Right hindlimb (tissue), 1 donor: ENCODE data around the gene TELO2.

Experiments used
- DNase-seq: peaks from one replicate; pipeline ENCODE4 v3.0.0-alpha.2; 2018

TELO2 gene

DNA sequence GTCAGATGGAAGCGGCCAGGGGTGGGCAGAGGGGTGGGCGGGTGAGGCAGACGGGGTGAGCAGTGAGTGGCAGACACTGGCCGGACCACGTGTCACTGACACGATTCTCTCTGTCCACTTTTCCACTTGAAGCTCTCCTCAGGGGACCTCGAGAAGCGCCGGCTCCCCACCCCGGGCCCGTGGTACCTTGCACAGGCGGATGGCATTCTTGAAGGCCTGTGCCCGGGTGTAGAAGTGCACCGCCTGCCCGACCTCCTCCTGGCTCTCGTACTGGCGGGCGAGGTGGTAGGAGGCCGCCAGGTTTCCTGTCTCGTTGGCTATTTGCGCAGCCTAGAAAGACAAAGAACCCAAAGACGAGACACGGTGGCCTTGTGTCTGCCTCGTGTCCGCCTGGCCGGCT is 31.2 kb downstream of the TELO2 start:
- no peak for DNase-seq

DNA sequence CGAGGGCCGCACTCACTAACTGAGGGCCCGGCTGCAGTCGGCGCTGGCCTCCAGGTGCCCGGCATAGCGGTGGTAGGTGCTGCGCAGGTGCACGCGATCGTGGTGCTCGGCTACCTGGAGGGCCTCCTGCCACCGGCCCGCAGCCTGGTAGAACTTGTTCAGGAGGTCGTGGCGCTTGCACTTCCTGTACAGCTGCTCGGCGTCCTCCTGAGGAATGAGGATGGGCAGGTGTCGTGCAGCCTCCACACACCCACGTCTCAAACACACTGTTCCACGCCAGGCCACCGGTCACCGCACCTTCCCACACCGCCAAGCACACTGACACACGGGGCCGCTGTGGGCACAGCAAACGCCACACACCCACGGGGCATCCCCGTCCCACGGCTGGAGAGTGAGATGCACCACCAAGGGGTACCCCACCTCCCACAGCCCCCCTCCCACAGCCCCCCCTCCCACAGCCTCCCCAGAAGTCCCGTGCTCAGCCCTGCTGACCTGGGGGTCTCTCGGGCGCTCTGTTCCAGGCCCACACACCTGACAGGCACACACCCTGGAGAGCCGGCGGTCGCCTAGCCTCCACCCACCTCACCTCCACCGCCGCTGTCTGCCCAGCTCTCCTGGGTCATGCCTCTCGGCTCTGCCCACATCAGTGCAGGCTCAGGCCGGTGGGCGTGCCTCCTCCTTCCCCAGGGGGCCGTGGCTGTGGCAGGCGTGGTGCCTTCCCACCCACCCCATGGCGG is 32.9 kb downstream of the TELO2 start:
- no peak for DNase-seq

DNA sequence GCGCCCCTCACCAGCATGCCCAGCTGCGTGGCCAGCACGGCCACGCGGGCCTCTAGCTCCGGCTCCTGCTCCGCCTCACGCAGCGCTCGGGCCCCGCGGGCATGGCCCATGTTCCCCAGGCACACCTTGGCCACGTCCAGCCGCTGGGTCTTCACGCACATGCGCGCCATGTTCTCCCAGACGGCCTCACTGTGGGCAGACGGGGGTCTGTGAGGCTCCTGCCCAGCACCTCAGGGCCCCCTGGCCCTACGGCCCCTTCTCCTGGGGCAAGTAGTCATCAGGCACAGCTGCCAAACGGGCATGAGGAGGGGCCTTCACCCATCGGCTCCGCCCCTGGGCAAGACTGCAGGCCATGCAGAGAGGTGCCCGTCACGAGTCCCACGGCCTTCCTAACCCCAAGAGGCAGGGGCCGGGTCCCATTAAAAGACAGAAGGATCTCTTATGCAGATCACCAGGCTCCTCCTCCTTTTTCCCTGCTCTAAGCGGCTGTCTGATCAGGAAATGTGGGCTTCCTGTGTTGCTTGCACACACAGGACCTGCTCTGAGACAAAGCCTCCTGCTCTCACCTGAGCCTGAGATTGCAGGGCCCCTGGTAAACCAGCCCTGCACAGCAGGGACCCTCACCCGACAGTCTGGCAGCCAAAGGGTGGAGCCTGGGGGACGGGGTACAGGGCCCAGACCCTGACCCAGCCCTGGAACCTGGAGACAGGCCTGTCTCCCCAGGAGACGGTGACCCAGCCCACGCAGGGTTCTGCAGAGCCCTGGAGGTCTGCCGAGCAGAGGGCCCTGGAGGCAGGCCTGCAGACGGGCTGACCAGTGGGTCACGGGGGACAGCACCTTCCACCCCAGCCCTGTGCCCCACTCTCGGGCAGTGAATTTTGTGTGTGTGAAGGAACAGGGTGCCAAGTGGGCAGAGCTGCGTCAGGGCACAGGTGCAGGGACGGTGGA is 33.7 kb downstream of the TELO2 start:
- no peak for DNase-seq

DNA sequence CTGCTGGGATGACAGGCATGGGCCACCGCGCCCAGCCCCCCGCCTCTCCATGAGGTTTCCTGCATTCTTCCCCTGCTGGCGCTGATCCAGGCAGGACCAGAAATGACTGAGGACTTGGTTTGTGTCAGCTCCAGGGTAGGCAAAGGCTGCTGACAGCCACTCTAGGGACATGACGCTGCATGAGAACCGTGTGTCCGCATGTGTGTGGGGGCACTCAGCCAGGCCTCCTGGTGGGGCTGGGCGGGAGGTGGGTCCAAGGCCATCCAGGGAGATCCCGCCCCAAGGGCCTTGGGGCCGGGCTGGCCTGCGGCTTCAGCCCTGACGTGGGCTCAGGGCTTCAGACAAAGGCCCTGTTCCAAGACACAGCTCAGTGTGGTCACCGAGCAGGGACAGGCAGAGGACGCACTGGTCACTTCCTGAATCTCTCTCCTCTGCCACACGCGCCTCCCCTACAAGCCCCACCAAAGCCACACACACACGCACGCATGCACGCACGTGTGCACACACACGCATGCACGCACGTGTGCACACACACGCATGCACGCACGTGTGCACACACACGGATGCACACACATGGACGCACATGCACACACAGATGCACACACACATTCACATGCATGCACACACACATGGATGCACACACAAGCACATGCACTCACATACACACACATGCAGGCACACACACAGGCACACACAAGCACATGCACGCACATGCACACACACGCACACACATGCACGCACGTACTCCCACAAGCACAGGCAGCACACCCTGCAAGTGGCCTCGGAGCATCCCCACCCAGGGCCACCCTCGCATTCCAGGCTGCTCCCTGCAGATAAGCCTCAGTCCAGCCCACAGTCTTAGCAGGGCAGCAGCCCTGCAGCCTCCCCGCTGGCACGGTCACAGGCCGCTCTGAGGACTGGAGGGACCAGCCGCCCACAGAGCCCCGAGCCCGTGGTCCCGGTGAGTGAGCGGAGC is 35.0 kb downstream of the TELO2 start:
- peak; percentile 69 for DNase-seq

DNA sequence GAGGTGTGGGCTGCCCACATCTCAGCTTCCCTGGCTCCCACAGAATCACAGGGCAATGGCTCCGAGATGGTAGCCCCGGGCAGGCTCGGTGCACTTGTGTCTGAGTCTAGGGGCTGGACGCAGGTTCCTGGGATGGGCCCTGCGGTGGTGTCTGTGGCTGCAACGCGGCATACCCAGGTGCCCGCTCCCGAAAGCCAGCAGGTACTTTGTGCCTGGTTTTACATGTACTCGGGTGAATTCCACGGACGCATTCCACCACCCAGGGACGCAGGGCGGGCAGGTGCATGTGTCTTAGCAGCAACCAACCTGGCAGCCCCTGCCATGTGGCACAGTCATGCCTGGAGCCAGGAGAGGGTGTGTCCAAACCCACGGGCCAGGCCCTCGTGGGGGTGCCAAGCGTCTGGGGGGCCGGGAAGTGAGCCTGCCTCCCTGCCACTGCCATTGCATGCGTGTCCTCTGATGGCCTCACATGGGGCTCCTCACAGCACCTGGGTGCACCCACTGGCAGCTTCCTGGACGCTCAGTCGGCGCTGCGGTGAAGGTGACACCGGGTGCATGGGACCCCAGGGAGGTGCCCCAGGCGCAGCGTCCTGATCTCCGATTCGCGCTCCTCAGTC is 35.9 kb downstream of the TELO2 start:
- no peak for DNase-seq

DNA sequence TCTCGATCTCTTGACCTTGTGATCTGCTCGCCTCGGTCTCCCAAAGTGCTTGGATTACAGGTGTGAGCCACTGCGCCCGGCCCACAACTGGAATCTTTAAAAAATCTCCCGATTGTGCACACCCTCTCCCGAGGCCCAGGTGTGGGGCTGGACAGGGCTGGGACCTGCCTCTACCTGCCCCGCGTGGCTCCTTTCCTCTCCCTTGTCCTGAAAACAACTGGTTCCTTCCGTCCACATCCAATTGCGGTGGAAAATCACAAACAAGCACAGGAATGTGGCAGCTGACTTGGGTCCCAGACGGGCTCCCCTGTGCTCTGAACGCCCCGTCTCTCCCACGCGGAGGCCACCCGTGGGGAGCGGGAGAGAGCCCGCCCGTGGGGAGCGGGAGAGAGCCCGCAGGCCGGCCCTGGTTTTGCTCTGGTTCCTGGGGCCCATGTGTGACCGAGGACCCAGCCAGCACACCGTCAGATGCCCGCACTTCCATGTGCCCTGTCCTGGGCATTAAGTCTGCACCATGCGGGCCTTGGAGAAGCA is 37.3 kb downstream of the TELO2 start:
- no peak for DNase-seq

DNA sequence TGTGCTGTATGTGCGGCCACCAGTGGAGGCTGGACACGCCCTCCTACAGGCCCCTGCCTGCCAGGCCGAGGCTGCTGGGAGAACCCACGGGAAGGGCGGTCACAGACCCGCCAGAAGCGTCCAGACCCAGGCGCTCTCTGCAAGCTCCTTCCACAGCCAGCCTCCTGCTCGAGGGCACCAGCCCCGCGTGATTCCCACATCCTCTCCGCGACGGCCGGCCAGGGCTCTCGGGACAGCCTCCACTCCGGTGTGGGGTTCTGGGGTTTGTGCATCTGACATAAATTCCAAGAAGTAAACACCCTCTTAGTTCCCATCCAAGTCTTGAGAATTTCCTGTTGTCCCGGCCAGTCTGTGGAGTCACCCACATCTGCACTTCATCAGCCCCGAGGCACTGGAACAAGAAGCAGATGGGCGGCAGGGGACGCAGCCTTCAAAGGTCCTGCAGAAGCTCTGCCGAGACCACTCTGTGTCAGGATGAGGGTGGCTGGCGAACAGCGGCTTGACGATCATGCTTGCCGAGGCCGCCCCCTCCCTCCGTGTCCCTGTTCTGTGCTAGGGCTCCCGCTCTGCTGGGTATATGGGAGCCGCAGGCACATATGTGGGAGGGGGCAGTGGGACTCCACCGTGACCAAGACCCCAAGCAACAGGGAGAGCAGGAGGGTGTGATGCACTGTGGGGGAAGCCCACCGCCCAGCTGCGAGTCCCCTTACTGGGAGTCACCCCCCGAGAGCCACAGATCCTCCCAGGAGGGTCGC is 37.9 kb downstream of the TELO2 start:
- peak; percentile 78 for DNase-seq

DNA sequence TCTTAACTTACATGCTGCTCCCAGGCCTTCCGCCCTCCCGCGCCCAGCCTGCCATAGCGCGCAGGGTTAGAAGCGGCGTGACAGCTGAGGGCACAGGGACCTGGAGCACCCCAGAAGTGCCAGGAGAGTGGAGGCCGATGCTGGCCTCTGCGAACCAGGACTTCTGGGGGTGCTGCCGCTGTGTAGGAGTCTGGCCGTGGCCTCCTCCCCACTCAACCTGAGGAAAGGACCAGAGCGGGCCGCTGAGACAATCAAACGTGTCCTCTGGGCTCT is 38.4 kb downstream of the TELO2 start:
- DNase-seq: no peak

DNA sequence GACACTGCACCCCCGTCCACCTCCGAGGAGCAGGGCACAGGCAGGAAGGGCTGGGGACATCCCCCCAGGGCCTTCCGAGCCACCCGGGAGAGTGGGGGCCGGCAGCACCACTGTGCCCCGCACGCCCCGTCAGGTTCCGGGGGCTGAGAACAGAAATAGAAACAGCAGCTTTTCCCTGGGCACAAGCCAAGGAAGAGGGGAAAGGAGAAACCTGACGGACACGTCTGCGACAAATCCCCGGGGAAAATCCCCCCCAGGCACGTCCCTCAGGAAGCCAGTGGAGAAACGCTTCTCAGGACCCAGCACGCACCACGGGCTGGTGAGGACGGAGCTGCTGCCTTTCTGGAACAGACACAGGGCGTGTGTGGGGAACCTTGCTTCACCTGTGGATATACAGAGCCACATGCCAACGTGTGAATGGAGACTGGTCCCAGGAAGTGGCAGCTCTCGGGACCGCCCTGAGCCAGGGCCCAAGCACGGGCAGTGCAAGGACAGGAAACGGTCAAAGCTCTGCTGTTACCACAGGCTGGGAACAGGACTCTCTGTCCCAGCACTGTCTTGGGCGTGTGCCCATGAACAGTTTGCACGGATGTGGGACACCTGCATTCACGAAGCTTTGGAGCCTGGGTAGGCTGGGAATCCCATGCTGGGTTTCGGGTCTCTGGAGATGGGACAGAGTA is 39.1 kb downstream of the TELO2 start:
- peak; percentile 68 for DNase-seq

DNA sequence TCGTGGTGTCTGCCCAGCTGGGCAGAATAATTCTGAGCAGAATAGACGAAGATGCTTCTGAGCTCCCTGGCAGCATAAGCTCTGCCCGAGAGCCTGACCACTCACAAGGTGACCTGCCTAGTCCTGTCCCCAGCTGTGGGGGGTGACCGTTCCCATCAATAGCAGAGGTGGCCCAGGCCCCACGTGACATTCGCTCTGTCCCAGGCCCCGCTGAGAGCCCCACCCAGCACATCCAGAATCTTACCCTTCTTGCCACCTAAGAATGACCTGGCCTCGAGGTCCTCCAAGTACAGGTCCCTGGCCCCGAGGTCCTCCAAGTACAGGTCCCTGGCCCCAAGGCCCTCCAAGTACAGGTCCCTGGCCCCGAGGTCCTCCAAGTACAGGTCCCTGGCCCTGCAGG is 39.6 kb downstream of the TELO2 start:
- no peak for DNase-seq

DNA sequence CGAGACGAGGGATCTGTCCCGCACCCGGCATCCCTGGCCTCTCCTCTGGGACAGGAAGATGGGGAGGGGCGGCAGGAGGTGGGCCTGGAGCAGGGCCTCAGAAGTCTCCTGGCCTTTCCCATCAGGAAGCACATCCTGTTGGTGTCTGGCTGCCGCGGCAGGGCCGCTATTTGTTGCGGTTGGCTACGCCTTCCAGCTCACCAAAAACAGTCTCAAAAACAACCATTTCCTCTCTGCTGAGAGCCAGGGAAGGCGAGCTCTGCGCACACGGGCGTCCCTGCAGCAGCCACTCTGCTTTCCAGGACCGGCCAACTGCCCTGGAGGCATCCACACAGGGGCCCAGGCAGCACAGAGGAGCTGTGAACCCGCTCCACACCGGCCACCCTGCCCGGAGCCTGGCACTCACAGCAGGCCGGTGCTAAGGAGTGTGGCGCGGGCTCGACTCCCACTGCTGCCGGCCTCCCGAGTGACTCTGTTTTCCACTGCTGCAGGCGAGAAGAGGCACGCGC is 40.3 kb downstream of the TELO2 start, which contains the start of gene TMEM204:
Gene TMEM204 (plus strand): TSS at position 224 of the 509 bp plus-strand sequence. CDS start 610 bp downstream, outside the sequence.
- peak; percentile 88 for DNase-seq

DNA sequence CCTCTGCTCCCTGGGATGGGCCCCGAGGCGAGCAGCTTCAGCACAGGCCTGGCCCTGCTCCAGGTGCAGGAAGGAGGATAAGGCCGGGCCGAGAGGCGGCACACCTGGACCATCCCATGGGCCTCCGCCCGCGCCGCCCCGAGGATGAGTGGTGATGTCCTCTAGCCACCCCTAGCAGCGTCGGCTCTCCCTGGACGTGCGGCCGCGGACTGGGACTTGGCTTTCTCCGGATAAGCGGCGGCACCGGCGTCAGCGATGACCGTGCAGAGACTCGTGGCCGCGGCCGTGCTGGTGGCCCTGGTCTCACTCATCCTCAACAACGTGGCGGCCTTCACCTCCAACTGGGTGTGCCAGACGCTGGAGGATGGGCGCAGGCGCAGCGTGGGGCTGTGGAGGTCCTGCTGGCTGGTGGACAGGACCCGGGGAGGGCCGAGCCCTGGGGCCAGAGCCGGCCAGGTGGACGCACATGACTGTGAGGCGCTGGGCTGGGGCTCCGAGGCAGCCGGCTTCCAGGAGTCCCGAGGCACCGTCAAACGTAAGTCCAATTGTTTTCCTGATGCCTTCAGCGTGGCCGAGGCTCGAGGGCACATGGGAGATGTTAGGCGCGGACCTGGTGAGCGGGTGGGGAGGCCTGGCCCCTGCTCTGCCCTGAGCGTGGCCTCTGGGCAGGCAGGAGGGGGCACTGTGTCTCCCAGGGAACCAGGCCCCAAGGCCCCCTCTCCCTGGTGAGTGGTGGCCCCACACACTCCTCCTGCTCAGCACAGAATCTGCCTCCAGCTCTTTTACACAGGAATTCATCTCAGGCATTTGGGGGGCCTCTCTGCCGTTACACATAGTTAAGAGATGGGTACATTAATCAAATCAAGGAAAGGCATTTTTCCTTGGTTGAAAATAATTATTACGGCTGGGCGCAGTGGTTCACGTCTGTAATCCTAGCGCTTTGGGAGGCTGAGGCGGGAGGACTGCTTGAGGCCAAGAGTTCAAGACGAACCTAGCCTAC is 41.2 kb downstream of the TELO2 start:
- DNase-seq: no peak

DNA sequence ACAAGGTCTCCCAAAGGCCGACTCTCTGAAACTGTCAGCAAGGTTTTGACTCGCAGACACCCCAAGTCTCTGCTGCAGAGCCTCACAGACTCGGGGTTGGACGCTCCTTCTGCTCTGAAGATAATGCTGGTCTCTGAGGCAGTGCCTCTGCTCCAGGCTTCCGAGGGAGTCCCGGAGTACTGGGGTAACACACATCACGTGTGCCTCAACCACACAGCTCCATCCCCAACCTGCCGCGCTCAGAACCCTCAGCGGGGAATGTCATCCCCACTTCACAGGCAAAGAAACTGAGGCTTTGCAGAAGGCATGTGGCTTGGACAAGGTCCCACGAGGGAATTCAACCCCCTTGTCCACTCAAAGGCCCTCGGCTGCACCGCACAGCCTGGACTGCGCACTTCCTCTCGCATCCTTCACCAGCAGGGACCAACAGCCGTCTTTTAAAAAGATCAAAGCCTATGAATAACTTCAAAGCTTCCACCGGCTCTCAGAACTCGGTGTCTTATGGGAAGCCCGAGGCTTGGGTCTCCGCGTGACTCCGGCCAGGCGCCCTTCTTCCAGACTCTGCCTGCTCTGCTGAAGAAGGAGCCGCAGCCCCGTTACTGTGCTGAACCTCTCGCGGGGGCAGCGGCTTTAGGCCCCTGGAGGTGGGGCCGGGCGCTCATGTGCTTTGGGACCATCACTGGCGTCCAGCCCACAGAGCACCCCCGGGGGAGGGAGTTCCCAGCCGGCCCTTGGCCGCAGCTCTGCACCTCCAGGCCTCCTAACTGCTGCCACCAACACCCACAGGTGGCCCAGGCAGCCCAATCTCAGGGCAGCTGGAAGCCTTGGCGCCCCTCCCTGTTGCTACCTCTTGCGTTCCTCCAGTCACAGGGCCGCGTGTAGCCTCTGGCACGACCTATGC is 42.5 kb downstream of the TELO2 start:
- no peak for DNase-seq

DNA sequence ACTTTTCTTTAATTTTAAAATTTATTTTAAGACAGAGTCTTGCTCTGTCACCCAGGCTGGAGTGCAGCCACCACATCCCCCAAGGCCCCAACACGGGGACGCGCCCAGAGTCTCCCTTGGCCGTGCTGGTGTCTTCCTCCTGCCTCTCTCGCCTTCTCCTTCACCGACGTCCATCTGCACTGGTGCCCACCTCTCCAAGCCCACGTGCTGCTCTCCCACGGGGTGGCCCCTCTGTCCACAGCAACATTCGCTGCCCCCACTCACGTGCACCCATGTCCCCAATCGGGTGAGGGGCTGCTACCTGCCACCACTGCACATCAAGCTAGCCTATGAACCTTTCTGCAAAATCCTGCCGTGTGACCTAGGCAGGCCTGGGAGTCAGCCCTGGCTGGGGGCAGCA is 43.4 kb downstream of the TELO2 start:
- DNase-seq: no peak

DNA sequence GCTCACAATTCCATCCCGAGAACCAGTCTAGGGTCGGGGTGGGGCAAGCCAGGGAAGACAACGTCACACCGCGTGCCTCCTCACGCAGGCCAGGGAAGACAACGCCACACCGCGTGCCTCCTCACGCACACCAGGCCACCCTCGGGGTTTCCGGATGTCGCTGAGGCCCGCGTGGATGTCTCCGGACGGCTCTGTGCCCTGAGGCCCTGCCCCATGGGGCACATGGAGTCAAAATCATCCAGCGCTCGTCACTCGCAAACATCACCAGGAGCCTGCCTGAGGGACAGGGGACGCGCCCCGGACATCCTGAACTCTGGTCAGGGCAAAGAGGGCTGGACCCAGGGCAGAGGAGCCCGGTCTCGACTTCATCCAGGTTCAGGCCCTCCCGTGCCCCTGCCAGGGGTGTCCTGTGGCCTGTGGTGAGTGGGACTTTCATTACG is 44.0 kb downstream of the TELO2 start:
- DNase-seq: no peak

DNA sequence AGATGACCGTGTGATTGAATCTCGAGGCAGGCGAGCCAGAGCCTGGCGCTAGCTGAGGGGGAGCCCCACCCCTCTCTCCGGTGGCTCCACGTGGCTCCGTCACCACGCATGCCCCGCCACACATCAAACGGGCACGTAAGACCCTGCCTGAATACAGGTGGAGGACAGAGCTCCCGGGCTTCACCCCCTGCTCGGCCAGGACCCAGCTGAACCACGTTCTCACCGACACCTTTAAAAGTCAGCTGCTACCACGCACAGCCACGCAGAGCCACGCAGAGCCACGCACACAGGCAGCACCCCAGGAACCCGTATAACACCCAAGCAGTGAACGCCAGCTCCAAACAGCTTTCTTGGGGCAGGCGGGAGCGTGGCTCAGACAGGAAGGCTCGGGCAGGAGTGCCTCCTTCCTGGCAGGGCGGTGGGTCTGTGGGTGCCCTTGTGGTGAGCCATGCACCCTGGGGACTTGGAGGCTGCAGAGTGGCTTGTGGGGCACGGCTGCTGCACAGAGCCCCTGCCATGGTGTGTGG is 44.7 kb downstream of the TELO2 start:
- DNase-seq: no peak

DNA sequence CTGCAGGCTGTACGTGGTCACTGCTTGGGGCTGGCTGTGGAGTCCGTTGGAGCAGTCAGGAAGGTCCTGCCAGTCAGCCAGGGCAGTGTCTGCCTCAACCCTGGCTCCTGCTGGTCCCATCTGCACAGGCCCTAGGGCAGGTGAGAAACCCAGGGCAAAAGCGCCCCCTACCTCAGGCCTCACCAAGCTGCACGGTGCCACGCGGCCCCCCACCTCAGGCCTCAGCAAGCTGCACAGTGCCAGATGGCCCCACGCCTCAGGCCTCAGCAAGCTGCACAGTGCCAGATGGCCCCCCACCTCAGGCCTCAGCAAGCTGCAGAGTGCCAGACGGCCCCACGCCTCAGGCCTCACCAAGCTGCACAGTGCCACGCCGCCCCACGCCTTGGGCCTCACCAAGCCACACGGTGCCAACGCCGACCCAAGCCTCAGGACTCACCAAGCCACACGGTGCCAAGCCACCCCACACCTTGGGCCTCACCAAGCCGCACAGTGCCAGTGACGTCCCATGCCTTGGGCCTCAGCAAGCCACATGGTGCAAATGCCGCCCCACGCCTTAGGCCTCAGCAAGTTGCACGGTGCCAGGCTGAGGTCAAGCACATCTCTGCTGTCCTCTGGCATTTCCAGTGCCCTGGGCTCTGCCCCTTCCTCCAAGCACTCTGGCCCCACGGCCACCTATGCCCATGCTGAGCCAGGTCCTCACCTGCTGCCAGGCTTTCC is 45.8 kb downstream of the TELO2 start:
- DNase-seq: no peak
